Common myeloid progenitor, CD34-positive (primary cell): ENCODE measurements around the gene CNPY1.

Experiments
- CTCF ChIA-PET: fragments of 350-600 bp; sonication (Branson Sonifier 250); formaldehyde crosslinking; loops from one replicate; lab custom pipeline; 2021; ENCODE audit warnings: antibody characterized with exemption; lab: Charles Lee
- POLR2A ChIA-PET: fragments of 350-600 bp; sonication (Branson Sonifier 250); formaldehyde crosslinking; loops from one replicate; lab custom pipeline; 2021; ENCODE audit warnings: antibody characterized with exemption; lab: Charles Lee
- DNase-seq, 3 donors: peaks; one replicate each; pipeline versions ENCODE4 v3.0.0 to v3.0.0-alpha.2; 2013
- H3K27ac ChIP-seq, 2 experiments: 1 replicate in 1 of 2; 2 replicates in 1 of 2; pipeline ENCODE4 v1.7.0; 2013; ENCODE audit warnings: inconsistent platforms in 2 of 2, low read length in 2 of 2, mild to moderate bottlenecking in 2 of 2, low read depth in 1 of 2, moderate library complexity in 1 of 2; ENCODE audit not compliant: severe bottlenecking in 2 of 2, insufficient read depth in 1 of 2, poor library complexity in 1 of 2
- H3K27me3 ChIP-seq, 5 experiments: replicated peaks in 2 of 5; 1 replicate in 3 of 5; 2 replicates in 2 of 5; pipeline versions ENCODE4 v1.6.1 to v1.7.0; 2013; ENCODE audit warnings: low read length in 4 of 5, mild to moderate bottlenecking in 2 of 5, moderate library complexity in 2 of 5, inconsistent platforms in 1 of 5; ENCODE audit not compliant: insufficient read depth in 5 of 5, control insufficient read depth in 4 of 5
- H3K36me3 ChIP-seq, 4 experiments: 1 replicate in 2 of 4; 2 replicates in 2 of 4; pipeline versions ENCODE4 v1.6.1 to v1.7.0; 2013; ENCODE audit warnings: low read length in 3 of 4, control low read depth in 1 of 4, mild to moderate bottlenecking in 1 of 4; ENCODE audit not compliant: control insufficient read depth in 4 of 4, insufficient read depth in 4 of 4
- H3K4me1 ChIP-seq, 4 experiments: 1 replicate in 3 of 4; 2 replicates in 1 of 4; pipeline versions ENCODE4 v1.6.1 to v1.7.1; 2013; ENCODE audit warnings: low read length in 3 of 4, mild to moderate bottlenecking in 3 of 4, control low read depth in 1 of 4, inconsistent platforms in 1 of 4, moderate library complexity in 1 of 4; ENCODE audit not compliant: control insufficient read depth in 4 of 4, insufficient read depth in 4 of 4; ENCODE audit errors: control extremely low read depth in 1 of 4
- H3K4me3 ChIP-seq, 7 experiments: 1 replicate in 4 of 7; 2 replicates in 3 of 7; pipeline versions ENCODE4 v1.5.1 to v1.7.0; 2013; ENCODE audit warnings: mild to moderate bottlenecking in 7 of 7, low read length in 6 of 7, moderate library complexity in 6 of 7, inconsistent platforms in 2 of 7, low read depth in 2 of 7, control low read depth in 1 of 7; ENCODE audit not compliant: insufficient read depth in 4 of 7, control insufficient read depth in 1 of 7; ENCODE audit errors: extremely low read depth in 1 of 7
- H3K9me3 ChIP-seq, 5 experiments: 1 replicate in 4 of 5; 2 replicates in 1 of 5; pipeline versions ENCODE4 v1.6.1 to v1.7.1; 2013; ENCODE audit warnings: low read length in 4 of 5, mild to moderate bottlenecking in 2 of 5, inconsistent platforms in 1 of 5, low read depth in 1 of 5, moderate library complexity in 1 of 5; ENCODE audit not compliant: control insufficient read depth in 4 of 5, insufficient read depth in 2 of 5; ENCODE audit errors: control extremely low read depth in 1 of 5
- WGBS: methylation state at CpG from one replicate; pipeline ENCODE4 v1.1.5; 2013; ENCODE audit not compliant: insufficient coverage; 5-methylcytosine and 5-hydroxymethylcytosine counted together

The CNPY1 gene

DNA sequence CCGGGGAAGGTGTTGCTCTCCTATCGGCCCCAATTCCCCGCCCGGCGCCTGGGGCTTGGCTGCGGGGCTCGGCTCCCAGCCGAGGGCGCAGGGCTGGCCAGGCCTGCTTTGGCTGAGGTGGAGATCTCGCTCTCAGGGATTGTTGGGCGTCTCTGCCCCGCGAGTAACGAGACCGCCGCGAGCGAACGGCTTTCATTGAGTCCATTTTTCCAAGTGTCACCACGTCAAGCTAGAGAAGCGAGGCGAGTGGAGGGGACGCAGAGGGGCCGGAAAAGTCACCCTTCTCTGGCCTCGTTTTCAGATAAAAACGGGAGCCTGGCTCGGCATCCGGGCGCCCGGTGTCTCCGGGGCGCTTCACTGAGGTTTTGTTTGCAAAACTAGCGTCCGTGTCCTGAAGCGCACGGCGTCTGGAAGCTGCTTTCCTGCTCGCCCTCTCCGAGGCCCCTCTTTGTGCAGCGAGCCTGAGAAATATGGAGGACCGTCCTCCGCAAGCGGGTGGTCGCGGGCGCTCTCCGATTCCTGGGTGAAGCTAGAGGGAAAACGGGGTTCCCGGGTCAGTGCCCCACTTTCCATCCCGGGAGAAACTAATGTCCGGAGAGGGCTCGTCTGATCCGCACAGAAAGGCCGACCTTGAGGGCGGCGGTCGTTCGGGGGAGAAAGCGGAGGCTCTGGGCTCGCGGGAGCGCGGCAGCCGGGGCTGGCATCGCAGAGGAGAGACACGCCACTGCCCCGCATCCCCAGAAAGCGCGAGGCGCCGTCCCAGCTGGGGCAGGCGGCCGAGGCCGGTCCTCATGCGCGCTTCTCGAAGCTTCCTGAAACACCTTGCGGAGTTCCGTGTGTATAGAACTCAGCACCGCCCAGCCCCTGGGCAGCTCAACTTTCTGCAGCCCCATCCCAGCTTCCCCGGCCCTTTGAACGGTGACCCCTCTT lies 91.9 kb downstream of the CNPY1 start:
- H3K27me3 ChIP-seq: peaks cover 3 to 96% (median 68%) of the 10 kb centered on the region in 5 experiments
- POLR2A ChIA-PET: no interaction called here
- 2% methylated on average over 68 of the region's 82 CpGs for WGBS
- CTCF ChIA-PET: interaction anchor here (1.2 kb wide), 1 partner anchor 11 kb away, joined by 3 read pairs; no protein-coding TSS in a partner anchor
- no peaks in the 10 kb centered on the region for H3K36me3 ChIP-seq
- no peak overlapping the region for H3K4me3 ChIP-seq
- no peak for DNase-seq
- H3K27ac ChIP-seq: no peak overlapping the region
- peaks cover 0 to 36% (median 16%) of the 10 kb centered on the region in 4 experiments for H3K4me1 ChIP-seq
- H3K9me3 ChIP-seq: no peaks in the 10 kb centered on the region

DNA sequence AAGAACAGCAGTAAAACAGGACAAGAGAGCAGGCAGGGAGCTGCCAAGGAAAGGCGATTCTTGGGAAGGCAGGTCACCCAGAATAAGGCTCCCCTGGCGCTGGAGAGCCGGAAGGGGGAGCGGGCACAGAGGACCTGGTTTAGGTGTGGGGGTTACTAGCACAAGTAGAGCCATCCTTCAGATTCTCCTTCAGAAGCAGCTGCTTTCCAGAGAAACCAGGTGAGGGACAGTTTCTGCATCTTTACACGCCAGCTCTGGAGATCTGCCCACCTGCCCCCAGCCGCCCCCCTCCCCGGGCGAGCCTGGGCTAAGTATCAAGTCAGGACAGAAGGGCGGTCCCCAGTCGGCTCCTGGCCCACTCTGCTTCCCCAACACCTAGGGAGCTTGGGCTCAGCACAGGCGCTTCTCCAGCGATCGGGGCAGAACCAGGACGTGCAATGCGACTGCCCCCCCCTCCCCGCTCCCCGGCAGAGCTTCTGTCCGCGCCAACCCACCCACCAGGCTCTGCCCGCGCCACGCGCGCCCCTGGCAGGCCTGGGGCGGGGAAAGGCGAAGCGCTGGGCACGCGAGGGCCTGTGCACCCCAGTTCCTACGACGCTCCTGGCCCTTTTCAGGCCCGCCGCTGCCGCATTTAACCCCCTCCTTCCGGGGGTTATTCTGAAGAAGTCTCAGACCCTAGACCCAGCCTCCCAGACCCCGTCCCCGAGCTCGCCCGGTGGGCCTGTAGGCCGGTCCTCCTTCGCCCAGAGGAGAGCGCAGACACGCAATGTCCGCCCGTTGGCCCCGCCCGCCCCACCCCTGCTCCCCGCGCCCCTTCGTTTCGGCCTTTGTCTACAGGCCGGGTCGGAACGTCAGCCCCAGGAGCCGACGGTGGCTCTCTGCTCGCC lies 92.8 kb downstream of the CNPY1 start:
- peaks cover 0 to 34% (median 17%) of the 10 kb centered on the region in 4 experiments for H3K4me1 ChIP-seq
- WGBS: 7% methylated on average over 55 of the region's 57 CpGs
- DNase-seq: no peak
- H3K4me3 ChIP-seq: no peak overlapping the region
- H3K27me3 ChIP-seq: peaks cover 3 to 96% (median 66%) of the 10 kb centered on the region in 5 experiments
- no peaks in the 10 kb centered on the region for H3K36me3 ChIP-seq
- no peak overlapping the region for H3K27ac ChIP-seq
- ChIA-PET CTCF (interaction anchor here (1.2 to 2.0 kb wide), 2 partner anchors 12 to 76 kb away, joined by 3 to 7 read pairs; no protein-coding TSS in a partner anchor), POLR2A (no interaction called here)
- no peaks in the 10 kb centered on the region for H3K9me3 ChIP-seq

DNA sequence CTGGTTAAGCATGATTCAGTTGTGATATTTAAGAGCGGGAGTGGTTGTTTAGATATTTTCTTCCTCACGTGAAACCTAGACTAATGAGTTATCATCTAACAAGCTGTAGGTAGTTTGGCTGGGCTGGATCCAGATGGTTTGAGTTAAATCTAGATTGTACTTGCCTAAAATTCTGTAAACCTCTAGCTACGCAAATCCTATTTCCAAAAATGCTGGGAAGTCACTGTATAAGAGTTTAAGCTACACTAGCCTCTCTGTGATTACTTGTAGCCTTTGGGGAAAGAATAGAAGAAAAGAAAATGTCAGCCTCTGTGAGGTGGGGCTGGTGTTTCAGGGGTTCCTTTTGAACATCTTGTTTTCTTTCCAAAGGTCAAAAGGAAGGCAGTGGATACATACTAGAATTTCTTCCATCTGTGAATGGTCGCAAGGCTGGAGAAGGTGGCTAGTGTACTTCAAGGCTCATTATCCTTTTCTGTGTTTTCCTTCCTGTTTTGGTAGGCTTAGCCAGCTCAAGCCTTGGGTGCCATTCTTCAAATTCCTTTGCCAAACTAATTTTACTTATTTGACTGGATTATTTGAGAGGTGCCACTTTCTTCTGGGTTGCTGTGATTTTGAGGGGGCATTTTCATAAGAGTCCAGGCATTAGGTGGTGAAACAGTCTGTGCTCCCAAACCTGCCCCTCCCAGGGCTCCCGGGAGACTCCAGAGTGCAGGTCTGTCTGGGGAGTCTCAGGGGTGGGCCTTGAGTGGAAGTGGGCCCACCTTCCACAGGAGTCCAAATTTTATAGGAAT lies 93.7 kb downstream of the CNPY1 start:
- Histone ChIP-seq H3K9me3 (no peaks in the 10 kb centered on the region), H3K36me3 (no peaks in the 10 kb centered on the region), H3K27me3 (peaks cover 3 to 97% (median 75%) of the 10 kb centered on the region in 5 experiments), H3K4me1 (peaks cover 0 to 28% (median 15%) of the 10 kb centered on the region in 4 experiments), H3K4me3 (no peak overlapping the region), H3K27ac (no peak overlapping the region)
- ChIA-PET POLR2A (interaction anchor here (0.6 kb wide), 1 partner anchor 1393 kb away, joined by 4 read pairs; no protein-coding TSS in a partner anchor), CTCF (interaction anchor here (0.9 to 2.0 kb wide), 2 partner anchors 75 to 293 kb away, joined by 3 to 7 read pairs; no protein-coding TSS in a partner anchor)
- DNase-seq: no peak
- whole genome bisulfite sequencing: 7% methylated on average over 3 of the region's 5 CpGs

DNA sequence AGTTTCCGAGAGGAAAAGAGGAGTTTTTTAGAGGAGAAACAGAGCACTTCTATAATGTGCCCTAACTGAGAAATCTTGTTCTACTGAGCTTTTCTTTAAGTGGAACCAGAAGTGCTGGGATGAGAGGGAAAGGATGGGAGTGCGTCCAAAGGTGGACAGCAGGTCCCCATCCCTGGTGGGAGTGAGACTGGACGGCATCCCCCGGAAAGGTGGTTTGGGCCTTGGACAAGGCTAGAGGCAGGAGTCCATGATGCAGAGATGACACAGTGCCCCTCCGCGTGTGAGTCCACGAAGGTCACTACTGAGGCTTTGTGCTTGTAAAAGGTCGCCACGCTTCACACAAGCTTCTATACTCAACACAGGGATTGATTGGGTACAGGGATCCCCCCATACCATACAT lies 94.5 kb downstream of the CNPY1 start:
- no peak overlapping the region for H3K4me3 ChIP-seq
- peaks cover 0 to 22% (median 8%) of the 10 kb centered on the region in 4 experiments for H3K4me1 ChIP-seq
- 9% methylated on average over 9 of the region's 9 CpGs for WGBS

More for the DNA sequence above, 94.5 kb downstream of the CNPY1 start:
- POLR2A ChIA-PET: interaction anchor here (0.6 kb wide), 1 partner anchor 1394 kb away, joined by 4 read pairs; no protein-coding TSS in a partner anchor
- peaks cover 4 to 100% (median 76%) of the 10 kb centered on the region in 5 experiments for H3K27me3 ChIP-seq
- no peaks in the 10 kb centered on the region for H3K36me3 ChIP-seq
- CTCF ChIA-PET: interaction anchor here (0.9 to 2.0 kb wide), 4 partner anchors 11 to 294 kb away, joined by 3 to 7 read pairs (median 4); no protein-coding TSS in a partner anchor
- no peak overlapping the region for H3K27ac ChIP-seq
- DNase-seq: no peak
- no peaks in the 10 kb centered on the region for H3K9me3 ChIP-seq
